HCT116 (cell line): ENCODE results near the gene SPDYE2B.
"Not testable (repeated sequence)": the region's sequence is repeated elsewhere in the genome, so short reads cannot be mapped to it uniquely, and the experiment has no call there.

Experiments
- CEBPB ChIP-seq: IDR thresholded peaks from 2 replicates; pipeline ENCODE4 v1.6.1; 2012; ENCODE audit warnings: low read depth
- RAD21 ChIP-seq: IDR thresholded peaks from 2 replicates; pipeline ENCODE4 v1.6.1; 2012; ENCODE audit warnings: low read depth, mild to moderate bottlenecking
- TCF7L2 ChIP-seq: IDR thresholded peaks from 2 replicates; pipeline ENCODE4 v1.7.0; 2011; ENCODE audit warnings: borderline replicate concordance, inconsistent platforms; ENCODE audit not compliant: insufficient read depth, insufficient read length; ENCODE audit errors: extremely low read depth
- YY1 ChIP-seq: IDR thresholded peaks from 2 replicates; pipeline ENCODE4 v1.6.1; 2011; ENCODE audit warnings: low read length, low read depth, moderate library complexity, mild to moderate bottlenecking; ENCODE audit not compliant: insufficient replicate concordance; ENCODE audit errors: extremely low read depth
- ZNF274 ChIP-seq: fragments of 200-500 bp; sonication (Bioruptor generic); IDR thresholded peaks from 2 replicates; pipeline ENCODE4 v1.6.1; 2014; ENCODE audit warnings: mild to moderate bottlenecking, low read depth, low read length, inconsistent platforms
- TF ChIP-seq, protein P1 (sequence below): IDR thresholded peaks from 2 replicates; pipeline ENCODE4 v1.6.1; 2012
- TF ChIP-seq, protein P2 (sequence below), 3 experiments: fragments of 200-600 bp in 1 of 3; sonication (generic) in 1 of 3; IDR thresholded peaks in 2 of 3; conservative IDR thresholded peaks in 1 of 3; 2 replicates each; pipeline ENCODE4 v1.5.1; 2012 to 2017; ENCODE audit warnings: low read depth in 2 of 3, low read length in 2 of 3, antibody characterized with exemption in 1 of 3, borderline replicate concordance in 1 of 3, control low read depth in 1 of 3, mild to moderate bottlenecking in 1 of 3, mixed read lengths in 1 of 3, mixed run types in 1 of 3, moderate library complexity in 1 of 3; ENCODE audit not compliant: insufficient read depth in 1 of 3

DNA sequence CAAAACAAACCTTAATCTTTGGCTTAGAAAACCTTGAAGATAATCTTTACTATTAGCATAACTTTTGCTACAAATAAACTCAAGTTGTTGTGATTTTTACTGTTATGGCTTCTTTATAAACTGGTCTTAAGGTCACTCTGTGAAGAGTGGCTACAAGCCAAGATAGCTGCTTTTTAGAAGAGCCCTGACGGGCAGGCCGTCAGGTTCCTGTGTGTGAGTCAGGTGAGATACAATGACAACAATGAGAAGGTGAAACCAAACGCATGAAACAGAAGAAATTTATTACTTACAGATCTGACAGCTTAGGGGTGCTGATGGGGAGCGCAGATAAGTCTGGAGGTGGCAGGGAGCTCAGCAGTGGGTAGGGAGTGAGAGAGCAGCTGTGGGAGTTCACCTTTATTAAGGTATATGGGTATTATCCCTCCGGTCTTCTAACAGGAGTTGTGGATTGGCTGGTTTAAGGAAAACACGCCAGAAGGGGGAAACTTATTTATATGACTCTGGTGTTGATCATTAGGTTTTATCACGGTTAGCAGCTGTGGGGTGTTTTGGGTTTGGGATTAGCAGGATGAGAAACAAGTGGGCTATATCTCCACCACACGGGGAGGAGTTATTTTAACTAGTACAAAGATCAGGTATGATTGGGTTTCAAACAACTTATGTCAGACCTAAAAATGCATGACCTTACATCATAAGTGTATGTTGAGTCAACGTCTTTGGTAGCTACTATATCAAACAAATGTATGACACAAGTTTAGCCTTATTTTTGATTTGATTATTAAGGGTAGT lies 49.0 kb downstream of the SPDYE2B start:
- not testable (repeated sequence) for TF ChIP-seq YY1, RAD21, ZNF274, CEBPB, TCF7L2
- TF ChIP-seq, protein P1, sequence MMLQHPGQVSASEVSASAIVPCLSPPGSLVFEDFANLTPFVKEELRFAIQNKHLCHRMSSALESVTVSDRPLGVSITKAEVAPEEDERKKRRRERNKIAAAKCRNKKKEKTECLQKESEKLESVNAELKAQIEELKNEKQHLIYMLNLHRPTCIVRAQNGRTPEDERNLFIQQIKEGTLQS, result not testable (repeated sequence)
- TF ChIP-seq, protein P2, sequence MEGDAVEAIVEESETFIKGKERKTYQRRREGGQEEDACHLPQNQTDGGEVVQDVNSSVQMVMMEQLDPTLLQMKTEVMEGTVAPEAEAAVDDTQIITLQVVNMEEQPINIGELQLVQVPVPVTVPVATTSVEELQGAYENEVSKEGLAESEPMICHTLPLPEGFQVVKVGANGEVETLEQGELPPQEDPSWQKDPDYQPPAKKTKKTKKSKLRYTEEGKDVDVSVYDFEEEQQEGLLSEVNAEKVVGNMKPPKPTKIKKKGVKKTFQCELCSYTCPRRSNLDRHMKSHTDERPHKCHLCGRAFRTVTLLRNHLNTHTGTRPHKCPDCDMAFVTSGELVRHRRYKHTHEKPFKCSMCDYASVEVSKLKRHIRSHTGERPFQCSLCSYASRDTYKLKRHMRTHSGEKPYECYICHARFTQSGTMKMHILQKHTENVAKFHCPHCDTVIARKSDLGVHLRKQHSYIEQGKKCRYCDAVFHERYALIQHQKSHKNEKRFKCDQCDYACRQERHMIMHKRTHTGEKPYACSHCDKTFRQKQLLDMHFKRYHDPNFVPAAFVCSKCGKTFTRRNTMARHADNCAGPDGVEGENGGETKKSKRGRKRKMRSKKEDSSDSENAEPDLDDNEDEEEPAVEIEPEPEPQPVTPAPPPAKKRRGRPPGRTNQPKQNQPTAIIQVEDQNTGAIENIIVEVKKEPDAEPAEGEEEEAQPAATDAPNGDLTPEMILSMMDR (IDR thresholded peaks at IDR 0.05 in 2 of 3, conservative IDR thresholded peaks at IDR 0.05 in 1 of 3; ENCODE audit: borderline replicate concordance in 1 of 3, insufficient read depth in 1 of 3, low read depth in 2 of 3, low read length in 2 of 3), result not testable (repeated sequence)
